HEK293T (cell line): Measurements from ENCODE around the gene PRXL2A.

ENCODE experiments used
- ARNT ChIP-seq: fragments of 450-650 bp; IDR thresholded peaks from 2 replicates; pipeline ENCODE4 v1.6.1; 2017; ENCODE audit warnings: mild to moderate bottlenecking
- CTBP1 ChIP-seq: fragments of 450-650 bp; IDR thresholded peaks from 2 replicates; pipeline ENCODE4 v1.6.1; 2016; ENCODE audit warnings: borderline replicate concordance
- FOXA1 ChIP-seq: fragments of 450-650 bp; IDR thresholded peaks from 2 replicates; pipeline ENCODE4 v1.6.1; 2016; ENCODE audit warnings: mild to moderate bottlenecking
- FOXK2 ChIP-seq: fragments of 450-650 bp; IDR thresholded peaks from 2 replicates; pipeline ENCODE4 v1.6.1; 2016; ENCODE audit warnings: mild to moderate bottlenecking
- FOXM1 ChIP-seq: fragments of 450-650 bp; IDR thresholded peaks from 2 replicates; pipeline ENCODE4 v1.6.1; 2017; ENCODE audit warnings: mild to moderate bottlenecking, borderline replicate concordance
- HDGF ChIP-seq: fragments of 450-650 bp; IDR thresholded peaks from 2 replicates; pipeline ENCODE4 v1.6.1; 2017; ENCODE audit warnings: antibody characterized with exemption, borderline replicate concordance
- L3MBTL2 ChIP-seq: fragments of 450-650 bp; conservative IDR thresholded peaks from 2 replicates; pipeline ENCODE4 v1.6.1; 2016; ENCODE audit warnings: mild to moderate bottlenecking
- NFRKB ChIP-seq: fragments of 450-650 bp; IDR thresholded peaks from 2 replicates; pipeline ENCODE4 v1.6.1; 2016; ENCODE audit warnings: mild to moderate bottlenecking, moderate library complexity
- SP1 ChIP-seq: fragments of 450-650 bp; IDR thresholded peaks from 2 replicates; pipeline ENCODE4 v1.6.1; 2017
- SUZ12 ChIP-seq: fragments of 450-650 bp; IDR thresholded peaks from 2 replicates; pipeline ENCODE4 v1.6.1; 2016; ENCODE audit warnings: mild to moderate bottlenecking
- TARDBP ChIP-seq: fragments of 450-650 bp; IDR thresholded peaks from 2 replicates; pipeline ENCODE4 v1.6.1; 2016
- TF ChIP-seq, protein P1 (sequence below): fragments of 450-650 bp; IDR thresholded peaks from 2 replicates; pipeline ENCODE4 v1.6.1; 2016

DNA sequence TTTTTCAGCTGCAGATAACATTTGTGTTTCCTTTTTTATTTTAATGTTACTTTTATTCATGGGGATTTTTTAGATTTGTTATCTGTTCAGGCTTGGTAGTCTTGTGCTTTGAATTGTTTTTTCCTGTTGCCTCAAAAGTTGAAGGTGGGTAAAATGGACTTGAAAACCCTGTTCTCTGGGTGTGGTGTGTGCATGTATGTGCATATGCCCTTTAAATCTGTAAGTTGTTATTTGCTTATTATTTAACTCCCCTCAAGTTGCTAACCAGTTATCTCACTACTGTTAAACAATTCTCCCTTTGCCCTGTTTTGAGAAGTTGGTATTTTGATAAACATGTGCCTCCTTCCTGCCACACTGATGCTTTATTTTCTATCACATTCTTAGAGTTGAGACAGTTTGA is 76.3 kb downstream of the PRXL2A start:
- TF ChIP-seq ARNT (no peak), FOXK2 (no peak), FOXA1 (no peak), SP1 (no peak), FOXM1 (no peak), L3MBTL2 (no peak), CTBP1 (no peak), SUZ12 (no peak), HDGF (no peak), NFRKB (no peak), TARDBP (no peak)
- TF ChIP-seq, protein P1, sequence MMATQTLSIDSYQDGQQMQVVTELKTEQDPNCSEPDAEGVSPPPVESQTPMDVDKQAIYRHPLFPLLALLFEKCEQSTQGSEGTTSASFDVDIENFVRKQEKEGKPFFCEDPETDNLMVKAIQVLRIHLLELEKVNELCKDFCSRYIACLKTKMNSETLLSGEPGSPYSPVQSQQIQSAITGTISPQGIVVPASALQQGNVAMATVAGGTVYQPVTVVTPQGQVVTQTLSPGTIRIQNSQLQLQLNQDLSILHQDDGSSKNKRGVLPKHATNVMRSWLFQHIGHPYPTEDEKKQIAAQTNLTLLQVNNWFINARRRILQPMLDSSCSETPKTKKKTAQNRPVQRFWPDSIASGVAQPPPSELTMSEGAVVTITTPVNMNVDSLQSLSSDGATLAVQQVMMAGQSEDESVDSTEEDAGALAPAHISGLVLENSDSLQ = no peak
